Subcutaneous adipose tissue (tissue), 4 donors: ENCODE measurements around the gene CSTF2. TPM values are rescaled to one million over a fixed set of nuclear protein-coding genes. Genes with fewer than 3 reads are reported as not detected.

ENCODE experiments used
- total RNA-seq, 4 donors: library from RNA; depleted of rRNA; stranded (reverse); fragments of >200 nt; gene quantifications; one replicate each; pipeline ENCODE4 v1.1.0, GENCODE V29; 2016
- TF ChIP-seq, protein P1 (sequence below): fragments of 450-650 bp; IDR thresholded peaks from one replicate; pipeline ENCODE4 v1.5.1; 2016; ENCODE audit warnings: low read depth, mild to moderate bottlenecking, control low read depth, antibody characterized with exemption, moderate library complexity

Gene CSTF2
- total RNA-seq, 4 donors from 2014 or later: 6.5 to 12.2 (median 7.1) TPM

DNA sequence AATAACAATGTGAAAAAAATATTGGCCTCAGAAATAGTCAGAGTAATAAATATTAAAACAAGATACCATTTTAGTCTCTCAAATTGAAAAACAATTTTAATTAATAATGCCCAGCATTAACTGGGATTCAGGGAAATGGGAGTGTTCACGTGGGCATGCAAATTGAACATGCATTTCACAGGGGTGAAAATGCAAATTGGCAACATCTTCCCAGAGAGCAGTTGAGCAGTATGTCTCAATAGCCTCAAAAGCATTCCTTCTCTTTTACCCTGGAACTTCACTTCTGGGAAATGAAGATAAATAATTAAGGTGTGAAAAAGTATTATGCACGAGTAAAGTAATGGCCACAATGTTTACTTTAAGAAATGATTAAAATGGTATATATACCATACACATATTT, 32.6 kb downstream of the CSTF2 start:
- TF ChIP-seq, protein P1, sequence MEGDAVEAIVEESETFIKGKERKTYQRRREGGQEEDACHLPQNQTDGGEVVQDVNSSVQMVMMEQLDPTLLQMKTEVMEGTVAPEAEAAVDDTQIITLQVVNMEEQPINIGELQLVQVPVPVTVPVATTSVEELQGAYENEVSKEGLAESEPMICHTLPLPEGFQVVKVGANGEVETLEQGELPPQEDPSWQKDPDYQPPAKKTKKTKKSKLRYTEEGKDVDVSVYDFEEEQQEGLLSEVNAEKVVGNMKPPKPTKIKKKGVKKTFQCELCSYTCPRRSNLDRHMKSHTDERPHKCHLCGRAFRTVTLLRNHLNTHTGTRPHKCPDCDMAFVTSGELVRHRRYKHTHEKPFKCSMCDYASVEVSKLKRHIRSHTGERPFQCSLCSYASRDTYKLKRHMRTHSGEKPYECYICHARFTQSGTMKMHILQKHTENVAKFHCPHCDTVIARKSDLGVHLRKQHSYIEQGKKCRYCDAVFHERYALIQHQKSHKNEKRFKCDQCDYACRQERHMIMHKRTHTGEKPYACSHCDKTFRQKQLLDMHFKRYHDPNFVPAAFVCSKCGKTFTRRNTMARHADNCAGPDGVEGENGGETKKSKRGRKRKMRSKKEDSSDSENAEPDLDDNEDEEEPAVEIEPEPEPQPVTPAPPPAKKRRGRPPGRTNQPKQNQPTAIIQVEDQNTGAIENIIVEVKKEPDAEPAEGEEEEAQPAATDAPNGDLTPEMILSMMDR: no peak

DNA sequence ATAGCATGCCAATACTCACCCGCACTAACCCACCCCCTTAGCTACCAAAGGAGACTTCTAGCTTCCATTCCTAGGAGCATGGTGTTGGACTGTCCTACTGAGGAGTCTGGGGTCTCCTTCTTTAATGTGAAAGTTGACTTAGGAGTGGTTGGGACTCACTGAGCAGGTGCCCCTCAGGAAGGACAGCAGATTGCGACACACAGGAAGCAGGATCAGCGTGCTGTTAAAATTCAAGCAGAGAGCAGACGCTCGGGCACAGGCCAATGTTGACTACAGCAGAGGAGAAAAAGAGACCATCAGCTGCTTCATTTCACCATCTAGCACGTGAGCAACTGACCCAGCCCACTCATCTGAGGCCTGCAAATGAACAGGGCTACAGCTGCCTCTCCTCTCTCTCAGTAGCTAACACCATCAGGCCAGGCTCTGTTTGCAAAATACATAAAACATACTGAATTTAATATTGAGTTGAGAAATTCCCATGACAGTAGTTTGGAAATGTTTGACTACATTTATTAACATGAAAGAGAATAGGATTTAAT, 43.2 kb downstream of the CSTF2 start:
- TF ChIP-seq, protein P1: no peak

DNA sequence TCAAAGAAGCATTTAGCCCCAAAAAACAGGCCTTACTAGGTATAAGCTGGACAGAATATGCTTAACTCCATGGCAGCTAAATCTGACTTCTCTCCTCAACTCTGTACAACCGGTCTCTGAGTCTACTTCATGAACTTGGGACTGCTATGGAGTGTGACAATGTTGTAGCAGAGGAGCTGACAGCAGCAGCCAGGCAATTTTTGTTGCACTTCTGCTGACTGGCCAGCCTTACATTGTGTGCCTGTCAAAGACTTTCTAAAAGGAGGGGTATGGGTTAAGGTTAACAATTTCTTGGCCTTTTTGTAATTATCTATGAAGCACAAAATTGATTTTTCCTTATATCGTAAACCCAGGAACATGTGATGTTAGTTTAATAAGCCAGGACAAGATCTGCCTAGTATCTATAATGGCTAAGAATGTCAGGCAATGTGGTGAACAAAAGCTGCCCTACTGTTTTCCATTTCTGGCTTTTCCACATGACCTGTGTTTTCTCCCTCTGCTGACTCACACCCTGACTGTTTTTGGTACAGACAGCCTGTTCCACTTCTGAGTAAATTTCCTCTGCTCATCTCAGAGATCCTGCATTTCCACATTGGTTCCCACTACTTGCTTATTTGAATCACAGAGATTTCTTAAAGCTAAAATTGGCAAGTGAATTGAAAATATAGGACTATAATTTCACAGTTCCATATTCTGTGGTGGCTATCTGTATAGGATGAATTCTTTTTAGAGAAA, 44.6 kb downstream of the CSTF2 start:
- TF ChIP-seq, protein P1: no peak

DNA sequence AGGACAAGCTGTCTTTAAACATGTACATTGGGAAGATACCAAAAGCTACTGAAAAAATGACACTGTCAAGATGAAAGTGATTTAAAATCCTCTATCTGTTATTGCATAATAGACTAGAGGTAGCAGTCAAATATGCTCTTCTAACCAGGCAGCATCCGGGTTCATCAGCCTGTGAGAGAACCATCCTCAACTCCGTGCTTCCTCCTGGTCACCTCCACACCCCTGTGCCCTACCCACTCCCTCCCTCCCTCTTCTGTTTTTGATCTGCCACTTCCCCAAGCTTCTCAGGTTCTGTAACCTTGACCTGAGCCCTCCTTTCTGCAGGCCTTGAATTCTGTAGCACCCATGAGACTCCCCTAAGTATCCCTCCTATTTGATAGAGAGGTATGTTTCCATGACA, 48.1 kb downstream of the CSTF2 start:
- TF ChIP-seq, protein P1: no peak

DNA sequence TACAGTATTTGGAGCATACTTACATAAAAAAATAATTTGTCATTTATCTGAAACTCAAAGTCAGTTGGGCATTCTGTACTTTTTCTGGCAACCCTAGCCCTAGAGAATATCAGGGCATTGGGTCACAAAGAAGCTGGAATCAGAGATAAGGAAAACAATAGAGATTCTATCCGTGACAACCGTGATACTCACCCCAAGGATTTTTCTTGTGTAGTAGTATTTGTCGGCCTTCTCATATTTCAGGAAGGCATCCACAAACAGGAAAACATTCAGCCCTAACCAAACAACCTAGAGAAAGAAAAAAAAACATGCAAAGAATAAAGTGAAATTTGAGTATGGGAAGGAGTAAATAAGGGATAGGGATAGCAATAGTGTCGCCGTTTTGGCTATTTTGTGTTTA, 50.3 kb downstream of the CSTF2 start:
- TF ChIP-seq, protein P1: no peak

DNA sequence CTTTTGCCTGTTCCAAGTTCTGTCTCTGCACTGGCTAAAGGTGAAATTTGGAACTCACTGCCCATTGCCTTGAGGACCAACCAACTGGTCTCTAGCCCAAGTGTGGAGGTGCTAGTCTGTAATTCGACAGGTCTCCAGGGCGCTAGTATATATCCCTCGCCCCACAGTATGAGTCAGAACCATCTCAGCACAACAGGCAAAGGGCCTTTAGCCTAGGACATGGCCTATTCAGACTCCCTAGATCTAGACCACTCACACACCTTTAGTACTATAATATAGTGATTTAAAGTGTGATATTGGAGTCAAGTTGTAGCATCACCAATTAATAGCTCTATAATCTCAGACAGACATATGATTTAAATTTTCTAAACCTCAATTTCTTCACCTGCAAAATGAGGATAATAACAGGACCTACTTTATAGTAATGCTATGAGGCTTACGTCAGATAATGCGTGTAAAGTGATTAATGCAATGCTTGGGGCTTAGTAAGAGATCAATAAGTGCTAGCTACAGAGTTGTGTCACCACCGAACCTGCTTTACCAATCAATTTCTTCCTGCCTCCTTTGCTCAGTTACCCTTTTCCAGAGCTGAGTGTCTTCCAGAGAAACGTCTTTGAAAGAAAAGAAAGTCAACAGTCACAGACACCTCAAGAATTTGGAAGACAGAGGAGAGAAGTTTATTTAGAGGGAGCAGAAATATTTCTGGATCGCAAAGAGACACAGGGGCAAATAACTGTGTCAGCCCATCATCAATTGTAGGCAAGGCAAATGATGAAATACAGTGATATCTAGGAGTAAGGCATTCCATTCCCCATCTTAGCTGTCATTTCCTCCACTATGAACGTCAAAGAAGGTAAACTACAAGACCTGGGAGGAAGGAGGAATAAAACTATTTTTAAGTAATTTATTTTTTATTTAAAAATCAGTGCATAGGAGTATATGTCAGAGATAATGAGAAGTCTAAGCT, 51.7 kb downstream of the CSTF2 start:
- TF ChIP-seq, protein P1: no peak

DNA sequence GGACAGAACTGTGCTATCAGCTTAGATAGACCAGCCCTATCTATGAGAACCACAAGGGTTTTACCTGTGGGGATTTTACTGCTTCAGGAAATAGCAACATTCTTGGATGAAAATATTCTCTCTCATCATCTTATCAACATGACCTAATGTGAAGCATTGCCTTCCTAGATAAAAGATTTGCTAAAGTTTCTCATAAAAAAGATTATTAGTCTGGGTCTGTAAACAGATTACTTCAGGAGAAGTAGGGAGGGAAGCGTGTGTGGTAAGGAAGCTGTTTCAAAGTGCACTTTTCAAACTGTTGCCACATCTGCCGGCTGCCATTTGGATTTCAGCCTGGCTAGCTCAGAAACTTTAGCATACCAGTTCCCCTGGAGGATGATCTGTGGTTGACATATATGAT, 54.1 kb downstream of the CSTF2 start, which contains the start of gene NOX1:
NOX1 (minus strand) TSS at position 35 of the 400 bp plus-strand sequence. CDS start 220 bp downstream, outside the sequence.
- TF ChIP-seq, protein P1: no peak
